IMR-90 (cell line): Measurements from ENCODE around the gene DPH2. TPM values are rescaled to one million over a fixed set of nuclear protein-coding genes. Genes with fewer than 3 reads are reported as not detected.

Source experiments
- ATAC-seq: fragments of 200-7000 bp; cut with Tn5 transposase; 2 replicates; pipeline ENCODE4 v1.9.1; 2020; ENCODE audit warnings: low read depth, mild to moderate bottlenecking, moderate library complexity
- BruUV-seq: library from RNA; stranded (reverse); fragments of 400-500 nt; replicated peaks from 2 replicates; lab custom pipeline; 2021; lab: Mats Ljungman, UMichigan
- CTCF ChIA-PET: fragments of 300-600 bp; formaldehyde crosslinking; extraction: SDS; loops from one replicate; lab custom pipeline; 2021; ENCODE audit warnings: antibody characterized with exemption; lab: Yijun Ruan, JAX
- POLR2A ChIA-PET: fragments of 300-600 bp; sonication (Branson Sonifier 250); formaldehyde crosslinking; loops from one replicate; lab custom pipeline; 2022; ENCODE audit warnings: antibody characterized with exemption; ENCODE audit not compliant: unreplicated experiment; lab: Charles Lee
- DNase-seq: peaks from one replicate; pipeline ENCODE4 v3.0.0; 2013
- H2AFZ ChIP-seq: replicated peaks from 2 replicates; pipeline ENCODE3; 2013; ENCODE audit warnings: low read length, mild to moderate bottlenecking; ENCODE audit not compliant: poor library complexity
- H2AK5ac ChIP-seq: 2 replicates; pipeline ENCODE4 v1.6.1; 2013; ENCODE audit warnings: low read depth, low read length, inconsistent platforms
- H2AK9ac ChIP-seq: replicated peaks from 2 replicates; pipeline ENCODE3; 2013; ENCODE audit warnings: mild to moderate bottlenecking, low read depth, low read length, moderate library complexity; ENCODE audit not compliant: poor library complexity
- H2BK120ac ChIP-seq: 2 replicates; pipeline ENCODE4 v1.6.1; 2013; ENCODE audit warnings: low read depth, low read length, inconsistent platforms
- H2BK15ac ChIP-seq: 3 replicates; pipeline ENCODE4 v1.6.1; 2013; ENCODE audit warnings: low read depth, low read length, inconsistent platforms
- H2BK20ac ChIP-seq: 2 replicates; pipeline ENCODE4 v1.6.1; 2013; ENCODE audit warnings: low read depth, mild to moderate bottlenecking, inconsistent platforms, low read length, moderate library complexity
- H2BK5ac ChIP-seq: 2 replicates; pipeline ENCODE4 v1.6.1; 2013; ENCODE audit warnings: mild to moderate bottlenecking, low read depth, low read length, inconsistent platforms; ENCODE audit not compliant: poor library complexity, severe bottlenecking
- H3K14ac ChIP-seq: replicated peaks from 2 replicates; pipeline ENCODE4 v1.6.1; 2013; ENCODE audit warnings: low read depth, low read length, inconsistent platforms
- H3K18ac ChIP-seq: 2 replicates; pipeline ENCODE4 v1.6.1; 2013; ENCODE audit warnings: low read depth, low read length, control low read depth
- H3K23ac ChIP-seq: 2 replicates; pipeline ENCODE4 v1.6.1; 2013; ENCODE audit warnings: low read depth, low read length, inconsistent platforms
- H3K27ac ChIP-seq: 2 replicates; pipeline ENCODE4 v1.5.1; 2013; ENCODE audit warnings: mild to moderate bottlenecking, control low read depth, low read length; ENCODE audit not compliant: insufficient read depth
- H3K27me3 ChIP-seq: 2 replicates; pipeline ENCODE4 v1.6.1; 2013; ENCODE audit warnings: low read length; ENCODE audit not compliant: control insufficient read depth, insufficient read depth
- H3K36me3 ChIP-seq: 2 replicates; pipeline ENCODE4 v1.6.1; 2013; ENCODE audit warnings: low read length, mixed read lengths; ENCODE audit not compliant: control insufficient read depth, insufficient read depth
- H3K4ac ChIP-seq: 2 replicates; pipeline ENCODE4 v1.6.1; 2013; ENCODE audit warnings: low read depth, low read length, inconsistent platforms
- H3K4me1 ChIP-seq: 2 replicates; pipeline ENCODE4 v1.6.1; 2013; ENCODE audit warnings: low read length, mixed read lengths; ENCODE audit not compliant: control insufficient read depth, insufficient read depth
- H3K4me2 ChIP-seq: 2 replicates; pipeline ENCODE4 v1.6.1; 2013; ENCODE audit warnings: low read depth, mild to moderate bottlenecking, control low read depth, low read length, moderate library complexity
- H3K4me3 ChIP-seq: 2 replicates; pipeline ENCODE4 v1.5.1; 2013; ENCODE audit warnings: low read depth, mild to moderate bottlenecking, control low read depth, low read length, moderate library complexity; ENCODE audit not compliant: insufficient read depth
- H3K56ac ChIP-seq: 2 replicates; pipeline ENCODE4 v1.6.1; 2013; ENCODE audit warnings: low read length, inconsistent platforms; ENCODE audit not compliant: insufficient read depth; ENCODE audit errors: extremely low read depth
- H3K79me1 ChIP-seq, 2 experiments: 2 replicates each; pipeline ENCODE4 v1.6.1; 2013; ENCODE audit warnings: low read length in 2 of 2, inconsistent platforms in 1 of 2, low read depth in 1 of 2
- H3K9ac ChIP-seq: 2 replicates; pipeline ENCODE4 v1.6.1; 2013; ENCODE audit warnings: low read depth, low read length, control low read depth
- H3K9me1 ChIP-seq: 2 replicates; pipeline ENCODE4 v1.6.1; 2013; ENCODE audit warnings: low read length, inconsistent platforms; ENCODE audit not compliant: insufficient read depth
- H3K9me3 ChIP-seq: 2 replicates; pipeline ENCODE4 v1.6.1; 2013; ENCODE audit warnings: low read length; ENCODE audit not compliant: control insufficient read depth, insufficient read depth
- H4K20me1 ChIP-seq: 2 replicates; pipeline ENCODE4 v1.6.1; 2013; ENCODE audit warnings: low read length, inconsistent platforms; ENCODE audit not compliant: insufficient read depth
- H4K5ac ChIP-seq: 2 replicates; pipeline ENCODE4 v1.6.1; 2013; ENCODE audit warnings: mild to moderate bottlenecking, low read depth, low read length, control low read depth
- H4K8ac ChIP-seq, 2 experiments: 2 replicates each; pipeline ENCODE4 v1.6.1; 2013; ENCODE audit warnings: low read depth in 2 of 2, low read length in 2 of 2, control low read depth in 1 of 2, inconsistent platforms in 1 of 2
- H4K91ac ChIP-seq: 2 replicates; pipeline ENCODE4 v1.6.1; 2013; ENCODE audit warnings: low read depth, low read length, inconsistent platforms; ENCODE audit not compliant: insufficient read depth
- BHLHE40 ChIP-seq: fragments of 150-350 bp; IDR thresholded peaks from 2 replicates; pipeline ENCODE4 v1.6.1; 2016; ENCODE audit warnings: mild to moderate bottlenecking, low read depth, low read length
- CEBPB ChIP-seq: IDR thresholded peaks from 2 replicates; pipeline ENCODE4 v1.6.1; 2012; ENCODE audit warnings: low read depth, low read length, improper control_type of control experiment
- CHD1 ChIP-seq: IDR thresholded peaks from 2 replicates; pipeline ENCODE4 v1.6.1; 2012; ENCODE audit warnings: low read depth, low read length, improper control_type of control experiment
- FOS ChIP-seq: fragments of 150-350 bp; IDR thresholded peaks from 2 replicates; pipeline ENCODE4 v1.6.1; 2016; ENCODE audit warnings: low read depth, low read length
- MAFK ChIP-seq: IDR thresholded peaks from 2 replicates; pipeline ENCODE4 v1.6.1; 2012; ENCODE audit warnings: low read depth, low read length, improper control_type of control experiment
- MAZ ChIP-seq: IDR thresholded peaks from 2 replicates; pipeline ENCODE4 v1.6.1; 2012; ENCODE audit warnings: low read depth, mild to moderate bottlenecking, low read length, improper control_type of control experiment, moderate library complexity, borderline replicate concordance
- MXI1 ChIP-seq: IDR thresholded peaks from 2 replicates; pipeline ENCODE4 v1.6.1; 2012; ENCODE audit warnings: low read depth, mild to moderate bottlenecking, low read length, moderate library complexity, borderline replicate concordance
- NFE2L2 ChIP-seq: fragments of 150-350 bp; IDR thresholded peaks from 2 replicates; pipeline ENCODE4 v1.6.1; 2016; ENCODE audit warnings: low read depth, mild to moderate bottlenecking, low read length
- POLR2A ChIP-seq: IDR thresholded peaks from 2 replicates; pipeline ENCODE4 v1.6.1; 2012; ENCODE audit warnings: mild to moderate bottlenecking, low read depth, low read length
- RAD21 ChIP-seq: IDR thresholded peaks from 2 replicates; pipeline ENCODE4 v1.6.1; 2012; ENCODE audit warnings: low read length, improper control_type of control experiment
- RCOR1 ChIP-seq: IDR thresholded peaks from 2 replicates; pipeline ENCODE4 v1.6.1; 2012; ENCODE audit warnings: mild to moderate bottlenecking, low read length, improper control_type of control experiment; ENCODE audit not compliant: insufficient replicate concordance
- RFX5 ChIP-seq: IDR thresholded peaks from 2 replicates; pipeline ENCODE4 v1.8.0; 2012; ENCODE audit warnings: low read depth, mild to moderate bottlenecking, low read length, moderate library complexity
- SMC3 ChIP-seq: fragments of 150-350 bp; IDR thresholded peaks from 2 replicates; pipeline ENCODE4 v1.6.1; 2016; ENCODE audit warnings: low read depth, mild to moderate bottlenecking, antibody characterized with exemption, low read length, moderate library complexity
- WGBS, 2 experiments: methylation state at CpG; one replicate each; pipeline versions ENCODE4 v1.1.5 to v1.1.7; 2013; ENCODE audit warnings: missing lambda C conversion rate in 2 of 2; ENCODE audit not compliant: insufficient read length in 1 of 2; ENCODE audit errors: extremely low coverage in 2 of 2; 5-methylcytosine and 5-hydroxymethylcytosine counted together
- dilution Hi-C: fragments of 300-500 bp; cut with HindIII; formaldehyde crosslinking; loops from one replicate; pipeline ENCODE4 v1.14.3; 2018; ENCODE audit warnings: low sequenced_read_pairs; ENCODE audit not compliant: unreplicated experiment
- in situ Hi-C: fragments of 300-500 bp; cut with MboI; formaldehyde crosslinking; loops from 3 replicates; pipeline ENCODE4 v1.14.3; 2019; ENCODE audit warnings: low sequenced_read_pairs, inconsistent platforms, mixed read lengths
- intact Hi-C: fragments of 100-400 bp; cut with micrococcal nuclease; formaldehyde crosslinking; loops from 2 replicates; pipeline ENCODE4 v1.10.0; 2022
- polyA plus RNA-seq, 3 experiments: library from polyadenylated mRNA; depleted of rRNA; stranded (reverse); fragments of >200 nt; gene quantifications; 2 replicates each; pipeline ENCODE4 v1.2.3, GENCODE V29; 2012; ENCODE audit warnings: low replicate concordance in 1 of 3
- total RNA-seq: library from RNA; depleted of rRNA; stranded (reverse); fragments of >200 nt; gene quantifications from 2 replicates; pipeline ENCODE4 v1.2.3, GENCODE V29; 2012
- TF ChIP-seq, protein P1 (sequence below): conservative IDR thresholded peaks from 2 replicates; pipeline ENCODE4 v1.5.1; 2012; ENCODE audit warnings: mild to moderate bottlenecking, low read depth, low read length, improper control_type of control experiment
- TF ChIP-seq, protein P2 (sequence below): fragments of 150-350 bp; IDR thresholded peaks from 2 replicates; pipeline ENCODE4 v1.6.1; 2017; ENCODE audit warnings: mild to moderate bottlenecking, antibody characterized with exemption, low read length, low read depth
- TF ChIP-seq, protein P3 (sequence below): fragments of 150-350 bp; IDR thresholded peaks from 2 replicates; pipeline ENCODE4 v1.6.1; 2016; ENCODE audit warnings: low read depth, mild to moderate bottlenecking, low read length, moderate library complexity, borderline replicate concordance

DPH2 gene
- total and polyA plus RNA-seq, 2 of the 4 experiments (the other 2 are of a cell fraction) = 21.0 to 32.2 TPM

DNA sequence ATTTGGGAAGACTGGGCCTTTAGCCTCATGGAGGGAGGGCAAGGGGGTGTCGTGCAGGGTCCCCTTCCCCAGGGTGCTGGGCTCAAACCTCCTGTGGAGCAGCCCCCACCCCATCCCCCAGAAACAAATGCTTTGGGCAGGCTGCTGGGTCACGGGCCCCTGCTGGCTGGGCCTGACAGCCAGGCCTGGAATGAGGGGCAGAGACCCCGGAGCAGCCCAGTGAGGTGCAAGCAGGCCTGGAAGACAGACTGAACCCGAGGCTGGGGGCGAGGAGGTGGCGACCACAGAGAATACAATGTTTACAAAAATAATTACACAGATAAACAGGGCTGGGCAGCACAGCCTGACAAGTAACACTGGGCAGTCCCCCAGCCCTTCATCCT is 26.9 kb downstream of the DPH2 start:
- Histone ChIP-seq H3K14ac (no peak overlapping the region), H4K20me1 (no peaks in the 10 kb centered on the region), H2AFZ (no peak overlapping the region), H3K9ac (no peak overlapping the region), H3K18ac (no peak overlapping the region), H2BK15ac (no peak overlapping the region), H4K5ac (no peak overlapping the region), H2BK5ac (no peak overlapping the region), H3K4me2 (no peak overlapping the region), H3K4me1 (0 out of 2 replicates have a peak, but pooled peaks cover 3% of the 10 kb centered on the region), H2BK20ac (no peak overlapping the region), H3K56ac (no peak overlapping the region), H3K79me1 (no peaks in the 10 kb centered on the region), H3K23ac (no peak overlapping the region), H4K8ac (no peak overlapping the region), H4K91ac (no peak overlapping the region), H3K4ac (no peak overlapping the region), H2AK9ac (no peak overlapping the region), H3K27ac (no peak overlapping the region), H3K9me3 (no peaks in the 10 kb centered on the region), H2BK120ac (no peak overlapping the region), H3K4me3 (no peak overlapping the region), H3K27me3 (no peaks in the 10 kb centered on the region), H2AK5ac (no peak overlapping the region), H3K36me3 (peaks cover 19% of the 10 kb centered on the region; the same call in 1 of the 2 replicates), H3K9me1 (no peaks in the 10 kb centered on the region)
- BruUV-seq = no TSS peak
- dilution Hi-C loops (no loop called here), intact Hi-C loops (no loop called here), in situ Hi-C loops (no loop called here)
- TF ChIP-seq CHD1 = no peak
- TF ChIP-seq CEBPB = no peak
- TF ChIP-seq MAFK = no peak
- TF ChIP-seq RCOR1 = no peak
- TF ChIP-seq MXI1 = no peak
- TF ChIP-seq NFE2L2 = no peak
- TF ChIP-seq POLR2A = no peak
- no peak for TF ChIP-seq RFX5
- TF ChIP-seq, protein P1, sequence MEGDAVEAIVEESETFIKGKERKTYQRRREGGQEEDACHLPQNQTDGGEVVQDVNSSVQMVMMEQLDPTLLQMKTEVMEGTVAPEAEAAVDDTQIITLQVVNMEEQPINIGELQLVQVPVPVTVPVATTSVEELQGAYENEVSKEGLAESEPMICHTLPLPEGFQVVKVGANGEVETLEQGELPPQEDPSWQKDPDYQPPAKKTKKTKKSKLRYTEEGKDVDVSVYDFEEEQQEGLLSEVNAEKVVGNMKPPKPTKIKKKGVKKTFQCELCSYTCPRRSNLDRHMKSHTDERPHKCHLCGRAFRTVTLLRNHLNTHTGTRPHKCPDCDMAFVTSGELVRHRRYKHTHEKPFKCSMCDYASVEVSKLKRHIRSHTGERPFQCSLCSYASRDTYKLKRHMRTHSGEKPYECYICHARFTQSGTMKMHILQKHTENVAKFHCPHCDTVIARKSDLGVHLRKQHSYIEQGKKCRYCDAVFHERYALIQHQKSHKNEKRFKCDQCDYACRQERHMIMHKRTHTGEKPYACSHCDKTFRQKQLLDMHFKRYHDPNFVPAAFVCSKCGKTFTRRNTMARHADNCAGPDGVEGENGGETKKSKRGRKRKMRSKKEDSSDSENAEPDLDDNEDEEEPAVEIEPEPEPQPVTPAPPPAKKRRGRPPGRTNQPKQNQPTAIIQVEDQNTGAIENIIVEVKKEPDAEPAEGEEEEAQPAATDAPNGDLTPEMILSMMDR = no peak
- TF ChIP-seq FOS = no peak
- TF ChIP-seq SMC3 = no peak
- no peak for TF ChIP-seq MAZ
- TF ChIP-seq BHLHE40 = no peak
- TF ChIP-seq, protein P2, sequence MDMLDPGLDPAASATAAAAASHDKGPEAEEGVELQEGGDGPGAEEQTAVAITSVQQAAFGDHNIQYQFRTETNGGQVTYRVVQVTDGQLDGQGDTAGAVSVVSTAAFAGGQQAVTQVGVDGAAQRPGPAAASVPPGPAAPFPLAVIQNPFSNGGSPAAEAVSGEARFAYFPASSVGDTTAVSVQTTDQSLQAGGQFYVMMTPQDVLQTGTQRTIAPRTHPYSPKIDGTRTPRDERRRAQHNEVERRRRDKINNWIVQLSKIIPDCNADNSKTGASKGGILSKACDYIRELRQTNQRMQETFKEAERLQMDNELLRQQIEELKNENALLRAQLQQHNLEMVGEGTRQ = no peak
- no peak for TF ChIP-seq RAD21
- TF ChIP-seq, protein P3, sequence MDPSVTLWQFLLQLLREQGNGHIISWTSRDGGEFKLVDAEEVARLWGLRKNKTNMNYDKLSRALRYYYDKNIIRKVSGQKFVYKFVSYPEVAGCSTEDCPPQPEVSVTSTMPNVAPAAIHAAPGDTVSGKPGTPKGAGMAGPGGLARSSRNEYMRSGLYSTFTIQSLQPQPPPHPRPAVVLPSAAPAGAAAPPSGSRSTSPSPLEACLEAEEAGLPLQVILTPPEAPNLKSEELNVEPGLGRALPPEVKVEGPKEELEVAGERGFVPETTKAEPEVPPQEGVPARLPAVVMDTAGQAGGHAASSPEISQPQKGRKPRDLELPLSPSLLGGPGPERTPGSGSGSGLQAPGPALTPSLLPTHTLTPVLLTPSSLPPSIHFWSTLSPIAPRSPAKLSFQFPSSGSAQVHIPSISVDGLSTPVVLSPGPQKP = no peak
- ChIA-PET POLR2A (no interaction called here), CTCF (no interaction called here)
- ATAC-seq (no peak), DNase-seq (no peak)
- no CpG with 5 or more reads among the region's 6 CpGs for WGBS, 2 experiments
